Activated naive CD8-positive, alpha-beta T cell (primary cell): ENCODE measurements around the gene C2CD2.

Experiments
- H3K27ac Mint-ChIP-seq: one replicate; pipeline ENCODE4 v1.8.0; 2021; ENCODE audit warnings: mixed read lengths
- H3K27me3 Mint-ChIP-seq: one replicate; pipeline ENCODE4 v1.8.0; 2021; ENCODE audit warnings: mixed read lengths
- H3K36me3 Mint-ChIP-seq: one replicate; pipeline ENCODE4 v1.8.0; 2021; ENCODE audit warnings: mixed read lengths
- H3K4me1 Mint-ChIP-seq: one replicate; pipeline ENCODE4 v1.8.0; 2021; ENCODE audit warnings: low read depth, mixed read lengths
- H3K4me3 Mint-ChIP-seq: one replicate; pipeline ENCODE4 v1.8.0; 2021; ENCODE audit warnings: mild to moderate bottlenecking, mixed read lengths
- H3K9me3 Mint-ChIP-seq: one replicate; pipeline ENCODE4 v1.8.0; 2021; ENCODE audit warnings: low read depth, mixed read lengths

C2CD2 gene

GRCh38 chr21:41923186-41923585, 30.6 kb downstream of the C2CD2 start:
- H3K4me1 Mint-ChIP-seq = peaks cover 53% of the 10 kb centered on the region
- no peaks in the 10 kb centered on the region for H3K27me3 Mint-ChIP-seq
- peaks cover 7% of the 10 kb centered on the region for H3K36me3 Mint-ChIP-seq
- peak overlapping the region; percentile 87 for H3K27ac Mint-ChIP-seq
- H3K9me3 Mint-ChIP-seq = no peaks in the 10 kb centered on the region
- H3K4me3 Mint-ChIP-seq = peak overlapping the region; percentile 71

GRCh38 chr21:41921021-41921420, 32.8 kb downstream of the C2CD2 start:
- H3K4me3 Mint-ChIP-seq = no peak overlapping the region
- H3K4me1 Mint-ChIP-seq = peaks cover 36% of the 10 kb centered on the region
- H3K27me3 Mint-ChIP-seq = no peaks in the 10 kb centered on the region
- peaks cover 9% of the 10 kb centered on the region for H3K36me3 Mint-ChIP-seq
- no peaks in the 10 kb centered on the region for H3K9me3 Mint-ChIP-seq
- no peak overlapping the region for H3K27ac Mint-ChIP-seq

- Mint-ChIP-seq H3K4me1 (peaks cover 30% of the 10 kb centered on the region), H3K4me3 (no peak overlapping the region), H3K27ac (no peak overlapping the region), H3K27me3 (no peaks in the 10 kb centered on the region), H3K9me3 (no peaks in the 10 kb centered on the region), H3K36me3 (peaks cover 10% of the 10 kb centered on the region)
These were observed 33.3 kb downstream of the C2CD2 start for GRCh38 chr21:41920476-41920875.

- H3K4me3 Mint-ChIP-seq = no peak overlapping the region
- peaks cover 10% of the 10 kb centered on the region for H3K36me3 Mint-ChIP-seq
- peaks cover 24% of the 10 kb centered on the region for H3K4me1 Mint-ChIP-seq
- H3K9me3 Mint-ChIP-seq = no peaks in the 10 kb centered on the region
- no peak overlapping the region for H3K27ac Mint-ChIP-seq
- no peaks in the 10 kb centered on the region for H3K27me3 Mint-ChIP-seq
These were observed 34.0 kb downstream of the C2CD2 start for GRCh38 chr21:41919666-41920398.

GRCh38 chr21:41918561-41919358, 35.1 kb downstream of the C2CD2 start:
- Mint-ChIP-seq H3K36me3 (peaks cover 10% of the 10 kb centered on the region), H3K27me3 (no peaks in the 10 kb centered on the region), H3K4me1 (peaks cover 14% of the 10 kb centered on the region), H3K27ac (no peak overlapping the region), H3K9me3 (no peaks in the 10 kb centered on the region), H3K4me3 (no peak overlapping the region)

- Mint-ChIP-seq H3K4me3 (no peak overlapping the region), H3K36me3 (peaks cover 10% of the 10 kb centered on the region), H3K9me3 (no peaks in the 10 kb centered on the region), H3K4me1 (peaks cover 5% of the 10 kb centered on the region), H3K27me3 (no peaks in the 10 kb centered on the region), H3K27ac (no peak overlapping the region)
These were observed 36.3 kb downstream of the C2CD2 start for GRCh38 chr21:41917531-41917930.

GRCh38 chr21:41916888-41917433, 36.9 kb downstream of the C2CD2 start:
- Mint-ChIP-seq H3K27me3 (no peaks in the 10 kb centered on the region), H3K27ac (no peak overlapping the region), H3K4me1 (peaks cover 5% of the 10 kb centered on the region), H3K36me3 (peaks cover 10% of the 10 kb centered on the region), H3K4me3 (no peak overlapping the region), H3K9me3 (no peaks in the 10 kb centered on the region)

GRCh38 chr21:41914965-41915364, 38.9 kb downstream of the C2CD2 start:
- H3K4me3 Mint-ChIP-seq = no peak overlapping the region

GRCh38 chr21:41914358-41914757, 39.5 kb downstream of the C2CD2 start:
- H3K36me3 Mint-ChIP-seq = peaks cover 10% of the 10 kb centered on the region
- H3K9me3 Mint-ChIP-seq = no peaks in the 10 kb centered on the region
- H3K4me3 Mint-ChIP-seq = no peak overlapping the region

More at GRCh38 chr21:41914965-41915364, 38.9 kb downstream of the C2CD2 start:
- H3K4me1 Mint-ChIP-seq = no peaks in the 10 kb centered on the region
- H3K9me3 Mint-ChIP-seq = no peaks in the 10 kb centered on the region
- H3K36me3 Mint-ChIP-seq = peaks cover 10% of the 10 kb centered on the region
- H3K27ac Mint-ChIP-seq = no peak overlapping the region
- no peaks in the 10 kb centered on the region for H3K27me3 Mint-ChIP-seq

GRCh38 chr21:41913230-41913629, 40.6 kb downstream of the C2CD2 start:
- no peaks in the 10 kb centered on the region for H3K9me3 Mint-ChIP-seq
- no peaks in the 10 kb centered on the region for H3K27me3 Mint-ChIP-seq
- H3K4me3 Mint-ChIP-seq = no peak overlapping the region
- H3K36me3 Mint-ChIP-seq = peaks cover 6% of the 10 kb centered on the region
- H3K27ac Mint-ChIP-seq = no peak overlapping the region
- no peaks in the 10 kb centered on the region for H3K4me1 Mint-ChIP-seq

More at GRCh38 chr21:41914358-41914757, 39.5 kb downstream of the C2CD2 start:
- Mint-ChIP-seq H3K27ac (no peak overlapping the region), H3K27me3 (no peaks in the 10 kb centered on the region), H3K4me1 (no peaks in the 10 kb centered on the region)

- no peak overlapping the region for H3K27ac Mint-ChIP-seq
- peaks cover 3% of the 10 kb centered on the region for H3K36me3 Mint-ChIP-seq
- no peaks in the 10 kb centered on the region for H3K27me3 Mint-ChIP-seq
- no peak overlapping the region for H3K4me3 Mint-ChIP-seq
- no peaks in the 10 kb centered on the region for H3K4me1 Mint-ChIP-seq
- no peaks in the 10 kb centered on the region for H3K9me3 Mint-ChIP-seq
These were observed 45.0 kb downstream of the C2CD2 start for GRCh38 chr21:41908829-41909228.

GRCh38 chr21:41907496-41908258, 46.1 kb downstream of the C2CD2 start:
- no peak overlapping the region for H3K27ac Mint-ChIP-seq
- H3K9me3 Mint-ChIP-seq = no peaks in the 10 kb centered on the region
- no peak overlapping the region for H3K4me3 Mint-ChIP-seq
- peaks cover 5% of the 10 kb centered on the region for H3K36me3 Mint-ChIP-seq
- H3K27me3 Mint-ChIP-seq = no peaks in the 10 kb centered on the region
- no peaks in the 10 kb centered on the region for H3K4me1 Mint-ChIP-seq

- no peak overlapping the region for H3K27ac Mint-ChIP-seq
- H3K27me3 Mint-ChIP-seq = no peaks in the 10 kb centered on the region
- H3K4me3 Mint-ChIP-seq = no peak overlapping the region
- peaks cover 5% of the 10 kb centered on the region for H3K36me3 Mint-ChIP-seq
- H3K4me1 Mint-ChIP-seq = no peaks in the 10 kb centered on the region
- no peaks in the 10 kb centered on the region for H3K9me3 Mint-ChIP-seq
These were observed 47.0 kb downstream of the C2CD2 start for GRCh38 chr21:41906770-41907169.

- peaks cover 9% of the 10 kb centered on the region for H3K36me3 Mint-ChIP-seq
- H3K4me1 Mint-ChIP-seq = peaks cover 20% of the 10 kb centered on the region
- no peak overlapping the region for H3K27ac Mint-ChIP-seq
- no peaks in the 10 kb centered on the region for H3K27me3 Mint-ChIP-seq
- no peaks in the 10 kb centered on the region for H3K9me3 Mint-ChIP-seq
- H3K4me3 Mint-ChIP-seq = no peak overlapping the region
These were observed 50.1 kb downstream of the C2CD2 start for GRCh38 chr21:41903559-41904351.
